SK-N-SH (cell line): ENCODE results near the gene USP17L30. TPM values are rescaled to one million over a fixed set of nuclear protein-coding genes. Genes with fewer than 3 reads are reported as not detected.
"Not testable (repeated sequence)": the region's sequence is repeated elsewhere in the genome, so short reads cannot be mapped to it uniquely, and the experiment has no call there.

Experiments used
- CTCF ChIA-PET: fragments of 300-600, 350-600 bp; formaldehyde crosslinking; extraction: SDS; loops from one replicate; lab custom pipeline; 2021; lab: Yijun Ruan, JAX
- POLR2A ChIA-PET: fragments of 350-600 bp; sonication (Branson Sonifier 250); formaldehyde crosslinking; extraction: SDS; loops from one replicate; lab custom pipeline; 2020; ENCODE audit warnings: antibody characterized with exemption, inconsistent platforms; lab: Yijun Ruan, JAX
- DNase-seq: peaks from one replicate; pipeline ENCODE4 v3.0.0; 2012
- H2AFZ ChIP-seq: fragments of 200-600 bp; sonication (generic); 2 replicates; pipeline ENCODE4 v1.8.1; 2016; ENCODE audit warnings: antibody characterized with exemption, mild to moderate bottlenecking, low read depth
- H3F3A ChIP-seq: fragments of 200-600 bp; sonication (generic); replicated peaks from 2 replicates; pipeline ENCODE3; 2016; ENCODE audit warnings: antibody characterized with exemption, mild to moderate bottlenecking; ENCODE audit not compliant: insufficient read depth
- H3K27ac ChIP-seq, 2 experiments: fragments of 200-500 bp in 1 of 2; fragments of 200-600 bp in 1 of 2; sonication (Bioruptor generic) in 1 of 2; sonication (generic), shearing (Covaris generic) in 1 of 2; 2 replicates each; pipeline versions ENCODE4 v1.5.1 to v1.6.1; 2014 to 2016; ENCODE audit warnings: low read depth in 2 of 2, inconsistent platforms in 1 of 2, low read length in 1 of 2, mild to moderate bottlenecking in 1 of 2, mixed read lengths in 1 of 2
- H3K27me3 ChIP-seq: fragments of 200-600 bp; sonication (generic), shearing (Covaris generic); 2 replicates; pipeline ENCODE4 v1.6.1; 2016; ENCODE audit warnings: mixed run types; ENCODE audit not compliant: insufficient read depth
- H3K36me3 ChIP-seq, 2 experiments: fragments of 200-500 bp in 1 of 2; fragments of 200-600 bp in 1 of 2; sonication (Bioruptor generic) in 1 of 2; sonication (generic) in 1 of 2; replicated peaks in 1 of 2; 2 replicates each; pipeline versions ENCODE3 to v1.5.1; 2014 to 2016; ENCODE audit warnings: low read length in 1 of 2, mild to moderate bottlenecking in 1 of 2; ENCODE audit not compliant: insufficient read depth in 2 of 2, control insufficient read depth in 1 of 2
- H3K4me1 ChIP-seq, 2 experiments: fragments of 200-500 bp in 1 of 2; fragments of 200-600 bp in 1 of 2; sonication (Bioruptor generic) in 1 of 2; sonication (generic), shearing (Covaris generic) in 1 of 2; 2 replicates each; pipeline versions ENCODE4 v1.5.1 to v1.6.1; 2014 to 2016; ENCODE audit warnings: low read depth in 1 of 2, low read length in 1 of 2, mixed run types in 1 of 2; ENCODE audit not compliant: insufficient read depth in 2 of 2, control insufficient read depth in 1 of 2
- H3K4me2 ChIP-seq: fragments of 200-600 bp; sonication (generic), shearing (Covaris generic); 2 replicates; pipeline ENCODE4 v1.6.1; 2017; ENCODE audit warnings: mixed run types
- H3K4me3 ChIP-seq, 2 experiments: fragments of 200-500 bp in 1 of 2; fragments of 200-600 bp in 1 of 2; sonication (Bioruptor generic) in 1 of 2; sonication (generic), shearing (Covaris generic) in 1 of 2; 2 replicates each; pipeline versions ENCODE4 v1.5.1 to v1.8.1; 2014 to 2016; ENCODE audit warnings: low read depth in 2 of 2, inconsistent platforms in 1 of 2, low read length in 1 of 2, mild to moderate bottlenecking in 1 of 2, mixed read lengths in 1 of 2, moderate library complexity in 1 of 2
- H3K79me2 ChIP-seq: fragments of 200-600 bp; sonication (generic); 2 replicates; pipeline ENCODE4 v1.8.1; 2017; ENCODE audit warnings: mild to moderate bottlenecking; ENCODE audit not compliant: insufficient read depth
- H3K9ac ChIP-seq: fragments of 200-600 bp; sonication (generic); 2 replicates; pipeline ENCODE4 v1.6.1; 2017; ENCODE audit warnings: mixed run types
- H3K9me2 ChIP-seq: fragments of 200-600 bp; sonication (generic); 2 replicates; pipeline ENCODE4 v1.6.1; 2017; ENCODE audit warnings: mixed run types
- H3K9me3 ChIP-seq: fragments of 200-600 bp; sonication (generic); 2 replicates; pipeline ENCODE4 v1.6.1; 2017; ENCODE audit warnings: mixed run types, mild to moderate bottlenecking, moderate library complexity
- H4K20me1 ChIP-seq: fragments of 200-600 bp; sonication (generic); 2 replicates; pipeline ENCODE4 v1.6.1; 2017; ENCODE audit warnings: mild to moderate bottlenecking, mixed run types; ENCODE audit not compliant: insufficient read depth
- WGBS: methylation state at CpG from one replicate; pipeline ENCODE4 v1.1.6; 2017; ENCODE audit warnings: low lambda C conversion rate; 5-methylcytosine and 5-hydroxymethylcytosine counted together
- polyA plus RNA-seq, 3 experiments: library from polyadenylated mRNA; depleted of rRNA; stranded (reverse); fragments of >200 nt; gene quantifications; 2 replicates each; pipeline ENCODE4 v1.2.3, GENCODE V29; 2012

Gene USP17L30, protein sequence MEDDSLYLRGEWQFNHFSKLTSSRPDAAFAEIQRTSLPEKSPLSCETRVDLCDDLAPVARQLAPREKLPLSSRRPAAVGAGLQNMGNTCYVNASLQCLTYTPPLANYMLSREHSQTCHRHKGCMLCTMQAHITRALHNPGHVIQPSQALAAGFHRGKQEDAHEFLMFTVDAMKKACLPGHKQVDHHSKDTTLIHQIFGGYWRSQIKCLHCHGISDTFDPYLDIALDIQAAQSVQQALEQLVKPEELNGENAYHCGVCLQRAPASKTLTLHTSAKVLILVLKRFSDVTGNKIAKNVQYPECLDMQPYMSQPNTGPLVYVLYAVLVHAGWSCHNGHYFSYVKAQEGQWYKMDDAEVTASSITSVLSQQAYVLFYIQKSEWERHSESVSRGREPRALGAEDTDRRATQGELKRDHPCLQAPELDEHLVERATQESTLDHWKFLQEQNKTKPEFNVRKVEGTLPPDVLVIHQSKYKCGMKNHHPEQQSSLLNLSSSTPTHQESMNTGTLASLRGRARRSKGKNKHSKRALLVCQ
- not detected in 2 replicates for polyA plus RNA-seq (2012; rRNA removed)
- polyA plus RNA-seq (2012; cell fraction: cytosol; rRNA removed) = not detected in 2 replicates
- not detected in 2 replicates for polyA plus RNA-seq (2012; cell fraction: nucleus; rRNA removed)

DNA sequence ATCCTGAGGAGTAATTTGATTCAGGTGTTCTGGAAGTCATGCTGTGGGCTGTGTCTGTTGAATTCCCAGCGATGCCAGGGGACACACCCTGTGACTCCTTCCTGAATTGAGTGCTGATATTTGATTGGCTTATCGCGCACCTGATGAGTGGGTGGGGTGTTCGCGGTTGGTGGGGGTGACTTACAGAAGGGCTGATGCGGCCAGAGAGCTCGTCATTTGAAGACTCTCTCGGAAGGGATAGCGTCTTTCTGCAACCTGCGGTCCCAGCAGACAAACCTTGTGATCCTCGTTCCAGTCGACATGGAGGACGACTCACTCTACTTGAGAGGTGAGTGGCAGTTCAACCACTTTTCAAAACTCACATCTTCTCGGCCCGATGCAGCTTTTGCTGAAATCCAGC lies at the start of gene USP17L30:
TSS of gene USP17L30 (plus strand) at position 301 of the 400 bp plus-strand sequence. CDS start at position 301, 0 bp downstream.
- H3K36me3 ChIP-seq, DNase-seq, H3K4me2 ChIP-seq, H3K4me1 ChIP-seq, H4K20me1 ChIP-seq, H2AFZ ChIP-seq, H3K79me2 ChIP-seq, H3K4me3 ChIP-seq, H3K9ac ChIP-seq, H3F3A ChIP-seq, CTCF ChIA-PET, H3K9me3 ChIP-seq, POLR2A ChIA-PET, H3K9me2 ChIP-seq, H3K27ac ChIP-seq, H3K27me3 ChIP-seq: not testable (repeated sequence)
- WGBS = no CpG with 5 or more reads among the region's 15 CpGs

DNA sequence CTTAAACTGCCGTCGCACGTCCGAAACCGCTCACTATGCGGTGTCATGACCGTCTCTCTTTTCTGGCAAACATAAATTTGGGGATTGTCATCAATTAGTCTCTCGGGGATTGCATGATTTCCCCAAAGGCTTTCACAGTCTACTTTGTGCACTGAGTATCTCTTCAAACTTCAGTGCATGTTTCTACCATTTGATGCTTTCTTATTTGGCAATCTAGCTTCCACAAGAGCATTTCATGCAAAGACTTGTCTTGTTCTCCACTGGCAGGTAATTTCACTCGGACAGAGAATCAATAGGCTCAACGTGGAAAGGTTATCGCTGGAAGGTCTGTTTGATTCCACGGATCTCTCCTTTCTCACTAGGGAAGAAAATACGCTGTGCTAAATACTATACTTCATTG lies 38.7 kb upstream of the USP17L30 start:
- H3K9ac ChIP-seq, H3K9me3 ChIP-seq, H4K20me1 ChIP-seq, H3K27ac ChIP-seq, POLR2A ChIA-PET, CTCF ChIA-PET, H3K4me2 ChIP-seq, H3K27me3 ChIP-seq, H3F3A ChIP-seq, DNase-seq, H3K36me3 ChIP-seq, H3K9me2 ChIP-seq, H2AFZ ChIP-seq, H3K4me3 ChIP-seq, H3K79me2 ChIP-seq, H3K4me1 ChIP-seq: not testable (repeated sequence)
- WGBS = 4% methylated on average over 5 of the region's 13 CpGs

GRCh38 chr4:9324865-9325264 lies 38.1 kb upstream of the USP17L30 start, which contains the start of gene USP17L24:
USP17L24 (plus strand) TSS chr4:9325165; CDS start chr4:9325165, 0 bp downstream.
- H3K36me3 ChIP-seq, H3K9me2 ChIP-seq, H3F3A ChIP-seq, CTCF ChIA-PET, H3K4me1 ChIP-seq, H3K4me2 ChIP-seq, H3K27ac ChIP-seq, H3K9me3 ChIP-seq, DNase-seq, H3K79me2 ChIP-seq, H4K20me1 ChIP-seq, POLR2A ChIA-PET, H3K27me3 ChIP-seq, H3K4me3 ChIP-seq, H2AFZ ChIP-seq, H3K9ac ChIP-seq: not testable (repeated sequence)
- no CpG with 5 or more reads among the region's 15 CpGs for WGBS

DNA sequence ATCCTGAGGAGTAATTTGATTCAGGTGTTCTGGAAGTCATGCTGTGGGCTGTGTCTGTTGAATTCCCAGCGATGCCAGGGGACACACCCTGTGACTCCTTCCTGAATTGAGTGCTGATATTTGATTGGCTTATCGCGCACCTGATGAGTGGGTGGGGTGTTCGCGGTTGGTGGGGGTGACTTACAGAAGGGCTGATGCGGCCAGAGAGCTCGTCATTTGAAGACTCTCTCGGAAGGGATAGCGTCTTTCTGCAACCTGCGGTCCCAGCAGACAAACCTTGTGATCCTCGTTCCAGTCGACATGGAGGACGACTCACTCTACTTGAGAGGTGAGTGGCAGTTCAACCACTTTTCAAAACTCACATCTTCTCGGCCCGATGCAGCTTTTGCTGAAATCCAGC lies 33.3 kb upstream of the USP17L30 start, which contains the start of gene USP17L25:
TSS of gene USP17L25 (plus strand) at position 301 of the 400 bp plus-strand sequence. CDS start at position 301, 0 bp downstream.
- WGBS = no CpG with 5 or more reads among the region's 15 CpGs
- DNase-seq, POLR2A ChIA-PET, H3K9me2 ChIP-seq, H3F3A ChIP-seq, H3K79me2 ChIP-seq, H3K9ac ChIP-seq, H2AFZ ChIP-seq, H3K4me1 ChIP-seq, H3K4me3 ChIP-seq, H3K4me2 ChIP-seq, H3K36me3 ChIP-seq, H3K27ac ChIP-seq, H3K9me3 ChIP-seq, H4K20me1 ChIP-seq, H3K27me3 ChIP-seq, CTCF ChIA-PET: not testable (repeated sequence)

DNA sequence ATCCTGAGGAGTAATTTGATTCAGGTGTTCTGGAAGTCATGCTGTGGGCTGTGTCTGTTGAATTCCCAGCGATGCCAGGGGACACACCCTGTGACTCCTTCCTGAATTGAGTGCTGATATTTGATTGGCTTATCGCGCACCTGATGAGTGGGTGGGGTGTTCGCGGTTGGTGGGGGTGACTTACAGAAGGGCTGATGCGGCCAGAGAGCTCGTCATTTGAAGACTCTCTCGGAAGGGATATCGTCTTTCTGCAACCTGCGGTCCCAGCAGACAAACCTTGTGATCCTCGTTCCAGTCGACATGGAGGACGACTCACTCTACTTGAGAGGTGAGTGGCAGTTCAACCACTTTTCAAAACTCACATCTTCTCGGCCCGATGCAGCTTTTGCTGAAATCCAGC lies 28.6 kb upstream of the USP17L30 start, which contains the start of gene USP17L26:
TSS of gene USP17L26 (plus strand) at position 301 of the 400 bp plus-strand sequence. CDS start at position 301, 0 bp downstream.
- H3K4me3 ChIP-seq, H3K9me2 ChIP-seq, POLR2A ChIA-PET, H3F3A ChIP-seq, CTCF ChIA-PET, H2AFZ ChIP-seq, H3K36me3 ChIP-seq, H3K27me3 ChIP-seq, H3K27ac ChIP-seq, H3K79me2 ChIP-seq, H4K20me1 ChIP-seq, H3K9ac ChIP-seq, DNase-seq, H3K9me3 ChIP-seq, H3K4me1 ChIP-seq, H3K4me2 ChIP-seq: not testable (repeated sequence)
- no CpG with 5 or more reads among the region's 15 CpGs for WGBS

DNA sequence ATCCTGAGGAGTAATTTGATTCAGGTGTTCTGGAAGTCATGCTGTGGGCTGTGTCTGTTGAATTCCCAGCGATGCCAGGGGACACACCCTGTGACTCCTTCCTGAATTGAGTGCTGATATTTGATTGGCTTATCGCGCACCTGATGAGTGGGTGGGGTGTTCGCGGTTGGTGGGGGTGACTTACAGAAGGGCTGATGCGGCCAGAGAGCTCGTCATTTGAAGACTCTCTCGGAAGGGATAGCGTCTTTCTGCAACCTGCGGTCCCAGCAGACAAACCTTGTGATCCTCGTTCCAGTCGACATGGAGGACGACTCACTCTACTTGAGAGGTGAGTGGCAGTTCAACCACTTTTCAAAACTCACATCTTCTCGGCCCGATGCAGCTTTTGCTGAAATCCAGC lies 23.8 kb upstream of the USP17L30 start, which contains the start of gene USP17L5:
TSS of gene USP17L5 (plus strand) at position 301 of the 400 bp plus-strand sequence. CDS start at position 301, 0 bp downstream.
- WGBS = no CpG with 5 or more reads among the region's 15 CpGs
- CTCF ChIA-PET = not testable (repeated sequence)

More for the DNA sequence above, 23.8 kb upstream of the USP17L30 start, which contains the start of gene USP17L5:
- H4K20me1 ChIP-seq, POLR2A ChIA-PET, H3F3A ChIP-seq, H3K79me2 ChIP-seq, H3K4me1 ChIP-seq, H3K4me3 ChIP-seq, H3K9me3 ChIP-seq, H2AFZ ChIP-seq, H3K9me2 ChIP-seq, H3K27ac ChIP-seq, H3K36me3 ChIP-seq, H3K9ac ChIP-seq, H3K4me2 ChIP-seq, DNase-seq, H3K27me3 ChIP-seq: not testable (repeated sequence)
